GM13976 (cell line): ENCODE results near the gene DSCAML1.

Source experiments
- DNase-seq: peaks from one replicate; pipeline ENCODE4 v3.0.0; 2012; ENCODE audit warnings: low spot score
- CTCF ChIP-seq: IDR thresholded peaks from 2 replicates; pipeline ENCODE4 v1.5.1; 2012; ENCODE audit warnings: borderline replicate concordance, mild to moderate bottlenecking; ENCODE audit not compliant: insufficient read depth; ENCODE audit errors: extremely low read depth, missing control alignments, control extremely low read depth
- in situ Hi-C: fragments of 300-500 bp; cut with MboI; formaldehyde crosslinking; loops from one replicate; pipeline ENCODE4 v1.12.0; 2022; ENCODE audit warnings: low sequenced_read_pairs, mixed read lengths, inconsistent platforms; ENCODE audit not compliant: unreplicated experiment

Gene DSCAML1

GRCh38 chr11:117633976-117634755, 162.8 kb downstream of the DSCAML1 start:
- no peak for DNase-seq
- in situ Hi-C loops = no loop called here

GRCh38 chr11:117633186-117633754, 163.7 kb downstream of the DSCAML1 start:
- no peak for DNase-seq
- in situ Hi-C loops = no loop called here
- TF ChIP-seq CTCF = no peak

More at GRCh38 chr11:117633976-117634755, 162.8 kb downstream of the DSCAML1 start:
- no peak for TF ChIP-seq CTCF

- in situ Hi-C loops = no loop called here
- TF ChIP-seq CTCF = no peak
- DNase-seq = no peak
These were observed 164.7 kb downstream of the DSCAML1 start for GRCh38 chr11:117632306-117632705.

GRCh38 chr11:117631336-117632140, 165.5 kb downstream of the DSCAML1 start:
- in situ Hi-C loops = no loop called here
- no peak for DNase-seq
- no peak for TF ChIP-seq CTCF

- no peak for TF ChIP-seq CTCF
- in situ Hi-C loops = no loop called here
These were observed 167.0 kb downstream of the DSCAML1 start for GRCh38 chr11:117629891-117630538.

GRCh38 chr11:117629146-117629545, 167.9 kb downstream of the DSCAML1 start:
- no peak for TF ChIP-seq CTCF
- in situ Hi-C loops = no loop called here
- DNase-seq = no peak

More at GRCh38 chr11:117629891-117630538, 167.0 kb downstream of the DSCAML1 start:
- DNase-seq = no peak
